GM19455 (cell line): Measurements from ENCODE around the gene NHP2.
A peak's percentile ranks its signal among the peaks of the same experiment; 100 is the strongest.
"Not testable (repeated sequence)": the region's sequence is repeated elsewhere in the genome, so short reads cannot be mapped to it uniquely, and the experiment has no call there.

Experiments
- ATAC-seq: cut with Tn5 transposase; IDR thresholded peaks from one replicate; pipeline ENCODE4 v1.9.1; 2021; ENCODE audit not compliant: unreplicated experiment

NHP2 gene

DNA sequence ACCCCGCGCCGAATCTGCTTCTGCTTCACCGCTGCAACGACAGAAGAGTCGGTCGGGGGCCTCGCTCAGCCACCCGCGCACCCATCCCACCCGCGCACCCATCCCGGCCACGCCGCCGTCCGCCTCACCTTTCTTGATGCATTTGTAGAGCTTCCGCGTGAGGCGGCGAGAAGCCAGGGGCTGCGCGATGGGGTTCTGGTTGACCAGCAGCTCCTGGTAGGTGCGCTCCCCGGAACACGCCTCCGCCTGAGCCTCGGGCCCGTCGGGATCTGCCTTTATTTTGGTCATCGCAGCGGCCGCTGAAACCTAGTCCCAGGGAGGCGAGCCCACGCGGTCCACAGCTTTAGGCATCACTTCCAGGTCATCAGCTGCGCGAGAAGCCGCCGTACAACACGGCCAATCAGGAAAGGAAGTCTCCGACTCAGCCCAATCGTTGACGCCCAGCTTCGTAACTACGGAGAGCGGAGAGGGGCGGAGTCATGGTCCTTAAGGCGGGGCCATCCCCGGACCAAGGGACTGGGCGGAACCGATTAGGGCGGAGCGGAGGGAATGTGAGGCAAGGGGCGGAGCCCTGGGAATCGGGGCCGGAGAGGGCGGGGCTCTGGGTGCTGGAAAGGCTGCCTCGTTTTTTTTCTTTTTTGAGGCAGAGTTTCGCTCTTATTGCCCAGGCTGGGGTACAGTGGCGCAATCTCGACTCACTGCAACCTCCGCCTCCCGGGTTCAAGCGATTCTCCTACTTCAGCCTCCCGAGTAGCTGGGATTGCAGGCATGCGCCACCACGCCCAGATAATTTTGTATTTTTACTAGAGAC, at the start of gene NHP2:
NHP2 (minus strand) TSS at position 356 of the 811 bp plus-strand sequence; CDS start at position 288, 68 bp downstream.
- peak; percentile 95 for ATAC-seq

DNA sequence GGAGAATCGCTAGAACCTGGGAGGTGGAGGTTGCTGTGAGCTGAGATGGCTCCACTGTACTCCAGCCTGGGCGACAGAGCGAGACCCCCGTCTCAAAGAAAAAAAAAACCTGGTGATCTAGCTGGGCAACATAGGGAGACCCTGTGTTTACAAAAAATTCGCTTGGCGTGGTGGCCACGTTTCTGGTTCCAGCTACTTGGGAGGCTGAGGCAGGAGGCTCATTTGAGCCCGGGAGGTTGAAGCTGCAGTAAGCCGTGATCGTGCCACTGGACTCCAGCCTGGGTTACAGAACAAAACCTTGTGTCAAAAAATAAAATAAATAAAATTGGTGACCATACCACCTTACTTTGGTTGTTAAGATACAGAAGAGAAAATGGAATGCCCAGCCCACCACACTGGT, 48.9 kb upstream of the NHP2 start:
- no peak for ATAC-seq

DNA sequence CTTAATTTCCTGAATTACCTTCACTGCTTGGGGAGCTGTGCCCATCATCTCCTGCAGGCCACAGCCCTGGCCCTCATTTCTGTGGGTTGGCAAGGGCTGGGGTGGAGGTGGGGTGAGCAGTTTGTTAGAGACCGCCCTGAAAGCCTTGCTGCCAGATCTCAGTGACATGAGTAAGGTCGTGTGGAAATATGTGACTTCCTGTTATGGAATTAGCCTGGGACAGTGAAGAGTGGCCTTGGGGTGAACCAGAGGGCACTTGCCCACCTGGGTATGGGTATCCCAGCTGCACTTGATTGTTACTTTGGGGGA, 48.2 kb upstream of the NHP2 start:
- no peak for ATAC-seq

DNA sequence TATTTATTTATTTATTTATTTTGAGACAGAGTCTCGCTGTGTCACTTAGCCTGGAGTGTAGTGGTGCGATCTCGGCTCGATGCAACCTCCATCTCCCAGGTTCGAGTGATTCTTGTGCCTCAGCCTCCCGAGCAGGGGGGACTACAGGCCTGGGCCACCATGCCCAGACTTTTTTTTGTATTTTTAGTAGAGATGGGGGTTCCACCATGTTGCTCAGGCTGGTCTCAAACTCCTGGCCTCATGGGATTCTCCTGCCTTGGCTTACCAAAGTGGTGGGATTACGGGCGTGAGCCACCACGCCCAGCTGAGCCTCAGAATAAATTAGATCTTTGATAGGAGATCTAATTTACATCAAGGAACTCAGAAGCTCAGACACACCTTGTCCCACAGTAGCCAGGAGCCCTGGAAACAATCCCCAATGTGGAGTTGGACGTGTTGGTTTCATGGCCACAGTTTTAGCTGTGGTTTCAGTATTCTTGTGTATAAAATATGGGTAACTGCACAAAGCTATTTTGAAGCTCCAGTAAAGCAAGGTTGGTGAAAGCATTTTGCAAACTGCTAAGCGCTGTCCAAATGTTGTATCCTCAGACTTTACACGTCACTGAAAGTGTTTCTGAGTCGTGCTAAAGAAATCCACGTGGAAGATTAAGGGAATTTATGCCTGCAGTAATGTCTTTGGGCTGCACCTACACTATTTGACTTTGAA, 47.7 kb upstream of the NHP2 start:
- ATAC-seq = no peak

DNA sequence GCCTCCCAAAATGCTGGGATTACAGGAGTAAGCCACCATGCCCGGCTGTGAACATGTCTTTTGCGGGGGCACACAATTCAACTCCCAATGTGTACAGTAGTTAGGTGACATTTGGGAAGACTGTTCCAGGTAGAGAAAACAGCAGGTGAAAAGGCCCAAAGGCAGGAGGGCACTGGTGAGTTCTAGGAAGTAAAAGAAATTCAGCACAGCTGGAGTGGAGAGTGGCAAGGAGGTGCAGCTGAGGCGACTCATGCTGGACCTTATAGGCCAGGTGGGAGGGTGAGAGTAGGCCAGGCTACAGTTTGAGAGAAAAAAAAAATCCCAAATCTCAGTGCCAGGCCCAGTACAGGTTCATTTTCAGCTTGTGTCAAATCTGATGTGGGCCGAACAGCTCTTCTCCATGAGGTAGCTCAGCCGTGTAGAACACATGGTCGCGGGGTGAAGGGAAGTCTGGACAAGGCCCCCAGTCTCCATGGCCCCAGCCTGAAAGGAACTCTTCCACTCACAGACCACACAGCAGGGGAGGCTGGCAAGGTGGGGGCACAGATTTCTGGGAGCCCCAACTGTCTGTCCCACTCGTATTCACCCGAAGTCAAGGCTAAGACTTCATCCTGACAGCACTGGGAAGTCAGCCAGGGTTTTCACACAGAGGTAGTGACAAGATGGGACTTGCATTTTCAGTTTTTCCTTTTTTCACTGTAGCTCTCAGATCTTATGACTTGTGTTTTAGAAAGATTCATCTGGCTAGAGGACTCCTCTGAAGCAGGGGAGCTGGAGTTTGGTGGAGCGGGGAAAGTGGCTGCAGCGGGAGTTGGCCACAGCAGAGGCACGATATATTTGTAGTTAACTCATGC, 46.1 kb upstream of the NHP2 start:
- ATAC-seq = no peak

DNA sequence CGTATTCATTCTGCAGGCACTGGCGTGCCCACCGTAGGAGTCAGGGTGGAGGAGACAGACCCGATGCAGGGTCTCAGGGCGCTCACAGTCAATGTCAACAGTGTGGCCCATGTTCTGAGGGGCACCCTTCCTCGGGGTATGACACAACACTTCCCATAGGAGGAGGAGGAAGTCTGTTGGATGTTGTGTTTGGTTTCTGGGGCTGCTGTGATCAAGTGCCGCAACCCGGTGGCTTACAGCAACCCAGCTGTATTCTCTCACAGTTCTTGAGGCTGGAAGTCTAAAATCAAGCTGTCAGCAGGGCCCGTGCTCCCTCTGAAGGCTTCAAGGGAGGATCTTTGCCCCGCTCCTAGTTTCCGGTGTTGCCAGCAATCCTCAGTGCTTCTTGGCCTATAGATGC, 45.0 kb upstream of the NHP2 start:
- ATAC-seq = no peak

DNA sequence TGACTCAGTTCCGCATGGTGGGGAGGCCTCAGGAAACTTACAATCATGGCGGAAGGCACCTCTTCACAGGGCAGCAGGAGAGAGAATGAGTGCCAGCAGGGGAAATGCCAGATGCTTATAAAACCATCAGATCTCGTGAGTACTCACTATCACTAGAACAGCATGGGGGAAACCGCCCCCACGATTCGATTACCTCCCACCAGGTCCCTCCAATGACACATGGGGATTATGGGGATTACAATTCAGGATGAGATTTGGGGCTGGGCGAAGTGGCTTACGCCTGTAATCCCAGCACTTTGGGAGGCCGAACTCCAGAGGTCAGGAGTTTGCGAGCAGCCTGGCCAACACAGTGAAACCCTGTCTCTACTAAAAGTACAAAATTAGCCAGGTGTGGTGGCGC, 44.5 kb upstream of the NHP2 start:
- not testable (repeated sequence) for ATAC-seq

DNA sequence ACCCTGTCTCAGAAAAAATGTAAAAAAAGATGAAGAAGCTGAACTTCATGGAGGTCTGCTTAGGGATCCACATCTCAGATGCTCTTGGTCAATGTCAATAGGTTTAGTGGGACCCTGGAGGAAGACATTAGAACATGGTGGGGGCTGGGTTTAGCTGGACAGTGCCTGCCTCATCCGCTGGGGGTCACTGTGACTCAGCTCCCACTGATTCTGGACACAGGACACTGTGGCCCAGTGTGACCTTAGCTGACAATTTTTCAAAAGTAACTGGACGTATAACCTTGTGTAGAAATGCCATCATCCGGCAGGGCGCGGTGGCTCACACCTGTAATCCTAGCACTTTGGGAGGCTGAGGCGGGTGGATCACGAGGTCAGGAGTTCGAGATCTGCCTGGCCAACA, 43.3 kb upstream of the NHP2 start:
- no peak for ATAC-seq

DNA sequence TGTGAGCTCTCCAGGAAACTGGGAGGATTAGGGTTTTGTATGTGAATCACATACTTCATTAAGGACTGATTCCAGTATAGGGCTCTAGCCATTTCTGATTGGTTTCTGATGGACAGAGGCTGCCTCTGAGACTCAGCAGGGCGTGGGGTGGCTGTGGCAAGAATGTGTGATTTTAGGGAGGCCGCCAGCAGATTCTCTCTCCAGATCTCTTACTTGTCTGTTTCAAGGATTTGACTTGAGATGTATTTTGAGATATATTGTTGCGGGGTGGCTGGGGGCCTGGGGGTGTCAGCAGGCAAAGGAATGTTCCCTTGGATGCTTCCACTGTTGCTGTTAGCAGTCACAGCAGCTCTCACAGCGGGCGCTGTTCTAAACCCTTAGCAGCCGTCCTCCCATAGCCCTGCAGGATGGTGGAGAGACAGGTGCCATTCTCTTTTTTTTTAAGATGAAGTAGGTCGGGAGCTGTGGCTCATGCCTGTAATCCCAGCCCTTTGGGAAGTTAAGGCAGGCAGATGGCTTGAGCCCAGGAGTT, 42.7 kb upstream of the NHP2 start:
- ATAC-seq = no peak

DNA sequence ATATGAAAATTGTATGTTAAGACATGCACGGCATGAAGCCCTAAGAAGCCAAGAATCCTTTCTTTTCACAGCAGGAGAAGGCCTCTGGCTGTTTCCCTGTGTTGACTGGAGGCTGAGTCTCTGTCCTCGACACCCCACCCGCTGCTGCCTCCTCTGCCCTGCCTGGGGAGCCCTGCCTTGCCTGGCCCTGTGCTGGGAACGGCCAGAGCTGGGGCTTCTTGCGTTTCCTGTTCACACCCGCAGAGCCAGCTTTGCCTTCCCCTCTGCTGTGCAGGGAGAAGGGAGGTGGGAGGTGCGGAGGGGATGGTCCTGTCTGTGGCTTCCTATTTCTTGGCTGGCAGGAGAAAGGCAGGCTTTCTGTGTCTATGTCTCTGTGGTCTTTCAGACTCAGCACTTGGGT, 40.3 kb upstream of the NHP2 start:
- ATAC-seq = no peak

DNA sequence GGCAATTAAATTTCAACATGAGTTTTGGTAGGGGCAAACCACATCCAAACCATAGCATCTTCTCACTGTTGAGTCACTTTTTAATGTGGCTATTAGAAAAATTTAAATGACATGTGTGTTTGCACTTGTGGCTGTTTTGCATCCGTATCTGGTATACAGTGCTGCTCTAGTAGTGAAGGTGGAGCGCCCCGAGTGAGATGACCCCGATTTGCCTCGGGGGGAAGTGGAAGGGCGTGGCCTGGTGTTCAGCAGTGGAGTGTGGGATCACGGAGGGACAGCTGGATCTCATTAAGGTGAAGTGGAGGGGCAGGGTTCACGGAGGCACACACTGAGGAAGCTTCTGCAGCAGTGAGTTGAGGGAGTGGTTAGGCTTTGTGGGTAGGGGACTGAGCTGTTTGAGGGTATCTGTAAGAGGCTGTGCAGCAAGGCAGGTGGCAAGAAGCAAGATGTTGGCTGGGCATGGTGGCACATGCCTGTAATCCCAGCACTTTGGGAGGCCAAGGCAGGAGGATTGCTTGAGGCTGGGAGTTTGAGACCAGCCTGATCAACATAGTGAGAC, 39.6 kb upstream of the NHP2 start:
- no peak for ATAC-seq

DNA sequence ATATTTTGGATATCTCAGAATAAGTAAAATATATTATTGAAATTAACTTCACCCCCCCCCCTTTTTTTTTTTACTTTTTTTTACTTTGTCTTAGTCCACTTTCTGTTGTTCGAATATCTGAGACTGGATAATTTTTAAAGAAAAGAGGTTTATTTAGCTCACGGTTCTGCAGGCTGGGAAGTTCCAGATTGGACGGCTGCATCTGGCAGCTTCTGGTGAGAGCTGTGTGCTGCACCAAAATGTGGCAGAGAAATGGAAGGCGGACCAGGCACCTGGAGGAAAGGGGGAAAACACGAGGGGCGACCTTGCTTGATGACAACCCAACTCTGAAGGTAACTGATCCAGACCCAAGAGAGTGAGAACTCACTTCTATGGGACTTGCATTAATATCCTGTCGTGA, 39.1 kb upstream of the NHP2 start:
- no peak for ATAC-seq

DNA sequence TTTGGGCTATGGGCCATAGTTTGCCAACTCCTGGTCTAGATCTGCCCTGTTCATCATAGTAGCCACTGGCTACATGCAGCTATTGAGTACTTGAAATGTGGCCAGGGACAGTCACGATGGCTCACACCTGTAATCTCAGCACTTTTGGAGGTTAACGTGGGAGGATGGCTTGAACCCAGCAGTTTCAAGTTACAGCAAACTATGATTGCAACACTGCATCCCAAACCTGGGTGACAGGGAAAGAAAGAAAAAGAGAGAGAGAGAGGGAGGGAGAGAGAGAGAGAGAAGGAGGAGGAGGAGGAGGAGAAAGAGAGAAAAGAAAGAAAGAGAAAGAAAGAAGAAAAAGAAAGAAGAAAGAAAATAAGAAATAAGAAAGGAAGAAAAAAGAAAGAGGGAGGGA, 38.6 kb upstream of the NHP2 start:
- no peak for ATAC-seq

DNA sequence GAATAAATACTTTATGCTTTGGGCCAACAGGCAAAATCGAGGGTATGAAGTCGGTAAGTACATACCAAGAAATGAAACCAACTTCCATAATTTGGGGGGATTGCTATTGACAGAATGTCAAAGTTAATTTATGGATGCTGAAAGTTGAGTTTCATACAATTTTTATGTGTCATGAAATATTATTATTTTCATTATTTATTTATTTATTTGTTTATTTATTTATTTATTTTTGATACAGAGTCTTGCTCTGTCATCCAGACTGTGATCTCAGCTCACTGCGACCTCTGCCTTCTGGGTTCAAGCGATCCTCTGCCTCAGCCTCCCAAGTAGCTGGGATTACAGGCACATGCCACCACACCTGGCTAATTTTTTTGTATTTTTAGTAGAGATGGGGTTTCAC, 38.0 kb upstream of the NHP2 start:
- no peak for ATAC-seq

DNA sequence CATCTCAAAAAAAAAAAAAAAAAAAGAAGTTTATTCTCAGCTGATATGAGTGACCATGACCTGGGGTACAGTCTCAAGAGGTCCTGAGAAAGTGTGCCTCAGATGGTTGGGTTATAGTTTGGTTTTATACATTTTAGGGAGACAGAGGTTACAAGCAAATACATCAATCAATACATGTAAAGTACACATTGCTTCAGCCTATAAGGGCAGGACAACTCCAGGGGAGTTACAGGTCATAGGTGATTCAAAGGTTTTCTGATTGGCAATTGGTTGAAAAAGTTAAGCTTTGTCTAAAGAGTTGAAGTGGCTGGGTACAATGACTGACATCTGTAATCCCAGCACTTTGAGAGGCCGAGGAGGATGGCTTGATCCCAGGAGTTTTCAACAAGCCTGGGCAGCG, 35.7 kb upstream of the NHP2 start:
- ATAC-seq = no peak

DNA sequence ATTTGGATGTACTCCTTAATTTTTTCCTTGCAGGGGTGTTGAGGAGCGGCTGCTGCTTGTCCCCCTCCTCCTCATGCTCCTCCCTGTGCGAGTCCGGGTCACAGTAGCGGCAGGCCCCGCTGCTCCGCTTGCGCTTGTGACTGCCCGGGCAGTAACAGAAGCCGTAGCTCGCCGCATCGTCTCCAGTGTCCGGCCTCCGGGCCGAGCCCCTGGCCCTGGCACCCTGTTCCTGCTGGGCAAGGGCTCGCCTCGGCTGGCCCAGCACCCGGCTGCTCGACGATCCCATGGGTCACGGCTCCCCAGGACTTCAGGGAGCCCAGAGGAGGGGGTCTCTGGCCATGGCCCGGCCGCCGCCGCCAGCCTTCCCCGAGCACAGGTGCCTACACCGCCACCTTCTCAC, 33.3 kb upstream of the NHP2 start, which contains the start of gene GMCL2:
GMCL2 (minus strand) TSS at position 358 of the 400 bp plus-strand sequence; CDS start at position 286, 72 bp downstream.
- ATAC-seq = no peak

DNA sequence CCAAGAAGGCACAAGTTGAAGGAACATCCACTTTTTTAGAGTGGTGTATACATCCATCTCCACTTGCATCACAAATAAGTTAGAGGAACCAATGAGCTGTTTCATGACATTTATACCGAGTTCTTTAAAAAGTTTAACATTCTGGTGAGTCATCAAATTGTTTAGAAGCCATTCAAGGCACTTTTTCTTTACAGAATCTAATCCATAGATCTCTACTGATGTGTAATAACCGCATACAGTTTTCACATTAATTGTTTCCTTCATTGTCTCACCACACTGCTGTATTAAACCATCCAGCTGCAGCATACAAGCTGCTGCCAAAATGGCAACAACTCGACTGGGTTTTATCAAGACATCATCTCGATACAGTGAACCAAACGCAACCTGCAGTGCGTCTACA, 32.7 kb upstream of the NHP2 start:
- no peak for ATAC-seq

DNA sequence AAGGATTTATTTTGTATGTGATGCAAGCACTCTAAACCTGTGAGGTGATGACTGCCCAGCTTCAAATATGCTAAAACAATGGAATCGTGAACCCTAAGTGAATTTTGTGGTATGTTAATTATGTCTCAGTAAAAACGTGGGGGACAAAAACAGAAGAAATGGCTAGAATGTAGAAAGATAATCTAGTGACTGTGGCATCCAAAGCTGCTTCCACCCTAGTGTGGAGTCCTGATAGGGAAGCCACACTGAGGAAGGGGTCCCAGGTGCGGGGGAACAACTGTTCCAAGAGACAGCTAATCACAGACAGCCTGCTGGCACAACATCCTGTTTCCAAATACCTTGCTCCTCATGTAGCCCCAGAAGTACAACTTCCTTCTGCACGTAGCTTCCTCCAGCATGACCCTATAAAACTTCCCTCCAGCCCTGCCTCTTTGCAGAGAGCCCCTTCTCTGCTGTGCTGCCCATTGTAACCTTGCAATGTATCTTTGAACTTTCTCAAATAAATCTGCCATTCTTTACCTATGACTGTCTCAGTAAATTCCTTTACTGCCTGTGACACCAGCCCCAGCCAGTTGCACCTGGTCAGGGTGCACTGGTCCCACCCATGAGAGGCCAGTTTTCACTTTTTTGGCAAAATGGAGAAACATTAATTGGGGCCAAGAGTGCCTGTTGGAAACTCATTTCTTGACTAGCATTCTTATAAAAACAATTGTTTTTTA, 28.6 kb upstream of the NHP2 start:
- ATAC-seq = no peak

DNA sequence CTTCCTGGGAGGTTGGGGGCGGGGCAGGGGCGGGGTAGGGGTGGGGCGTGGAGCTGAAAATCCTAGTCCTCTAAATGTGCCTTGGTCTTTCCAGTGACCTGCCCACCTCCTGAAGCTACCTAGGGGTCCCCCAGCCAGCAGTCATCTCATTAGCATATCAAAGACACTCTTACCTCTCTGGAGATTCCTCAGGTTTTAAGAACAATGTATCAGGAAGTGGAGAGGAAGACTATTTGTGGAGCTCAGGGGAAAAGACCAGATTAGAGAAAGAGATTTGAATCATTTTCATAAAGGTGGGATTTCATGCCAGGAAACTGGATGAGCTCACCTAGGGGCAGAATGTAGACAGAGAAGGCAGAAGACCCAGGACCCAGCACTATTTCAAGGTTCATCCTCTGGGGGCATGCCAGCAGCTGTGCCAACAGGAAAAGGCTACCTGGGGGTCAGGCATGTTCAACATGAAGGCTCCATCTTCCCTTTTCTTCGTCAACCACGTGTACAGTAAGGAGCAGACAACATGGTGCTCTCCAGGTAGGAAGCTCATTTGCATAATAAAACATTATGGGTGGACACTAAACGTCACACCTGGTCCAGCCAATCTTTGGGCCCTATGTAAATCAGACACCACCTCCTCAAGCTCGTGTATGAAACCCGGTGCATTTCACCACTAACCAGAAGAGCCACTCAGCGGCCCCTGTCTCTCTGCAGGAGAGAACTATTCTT, 26.6 kb upstream of the NHP2 start:
- no peak for ATAC-seq

DNA sequence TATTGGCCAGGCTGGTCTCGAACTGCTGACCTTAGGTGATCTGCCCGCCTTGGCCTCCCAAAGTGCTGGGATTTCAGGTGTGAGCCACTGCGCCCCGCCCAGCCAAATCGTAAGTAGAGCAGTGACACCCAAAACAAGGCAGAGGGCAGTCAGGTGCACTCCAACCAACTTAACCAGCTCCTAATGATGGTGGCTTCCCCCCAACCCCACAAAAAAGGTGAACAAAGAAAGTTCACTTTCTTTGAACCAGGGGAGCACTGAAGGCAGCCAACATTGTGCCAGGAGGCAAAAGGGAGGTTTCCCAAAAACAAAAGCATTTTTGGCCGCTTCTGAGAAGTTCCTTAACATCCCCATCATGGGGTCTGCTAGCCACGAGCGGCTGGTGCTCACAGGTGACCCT, 23.9 kb upstream of the NHP2 start:
- ATAC-seq = no peak
